Effector CD4-positive, alpha-beta T cell (primary cell): ENCODE results near the gene MAEA.
"Not testable (repeated sequence)": the region's sequence is repeated elsewhere in the genome, so short reads cannot be mapped to it uniquely, and the experiment has no call there.

Source experiments
- DNase-seq: peaks from one replicate; pipeline ENCODE4 v3.0.0-alpha.2; 2020

The MAEA gene

GRCh38 chr4:1283711-1284110 lies 6.0 kb upstream of the MAEA start:
- no peak for DNase-seq

DNA sequence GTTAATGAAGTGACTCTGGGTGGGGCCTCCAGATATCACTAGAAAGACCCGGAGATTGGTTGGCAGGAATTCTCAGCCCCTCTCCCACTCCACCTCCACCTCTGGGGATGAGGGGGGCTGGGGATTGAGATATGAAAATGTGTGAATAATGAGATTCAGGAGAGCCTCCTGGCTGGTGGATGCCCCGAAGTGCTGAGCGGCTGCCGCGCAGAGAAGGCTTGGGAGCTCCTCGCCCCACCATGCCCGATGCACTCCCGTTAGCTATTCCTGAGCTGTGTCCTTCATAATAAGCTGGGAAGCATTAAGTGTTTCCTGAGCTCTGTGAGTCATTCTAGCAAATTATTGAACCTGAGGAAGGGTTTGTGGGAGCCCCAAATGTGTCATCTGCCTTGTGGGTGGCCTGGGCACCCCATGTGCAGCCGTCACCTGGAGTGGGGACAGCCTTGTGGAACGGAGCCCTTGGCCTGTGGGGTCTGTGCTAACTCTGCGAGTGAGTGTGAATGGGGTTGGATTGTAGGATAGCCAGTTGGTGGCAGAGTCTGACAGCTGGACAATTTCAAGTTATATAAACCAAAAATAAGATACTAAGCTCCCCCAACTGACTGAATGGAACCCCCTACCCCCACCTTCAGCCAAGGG lies 4.4 kb upstream of the MAEA start:
- DNase-seq, result no peak

GRCh38 chr4:1285790-1286553 lies 3.7 kb upstream of the MAEA start:
- no peak for DNase-seq

- no peak for DNase-seq
Measured at GRCh38 chr4:1288786-1289185, 905 bp upstream of the MAEA start.

DNA sequence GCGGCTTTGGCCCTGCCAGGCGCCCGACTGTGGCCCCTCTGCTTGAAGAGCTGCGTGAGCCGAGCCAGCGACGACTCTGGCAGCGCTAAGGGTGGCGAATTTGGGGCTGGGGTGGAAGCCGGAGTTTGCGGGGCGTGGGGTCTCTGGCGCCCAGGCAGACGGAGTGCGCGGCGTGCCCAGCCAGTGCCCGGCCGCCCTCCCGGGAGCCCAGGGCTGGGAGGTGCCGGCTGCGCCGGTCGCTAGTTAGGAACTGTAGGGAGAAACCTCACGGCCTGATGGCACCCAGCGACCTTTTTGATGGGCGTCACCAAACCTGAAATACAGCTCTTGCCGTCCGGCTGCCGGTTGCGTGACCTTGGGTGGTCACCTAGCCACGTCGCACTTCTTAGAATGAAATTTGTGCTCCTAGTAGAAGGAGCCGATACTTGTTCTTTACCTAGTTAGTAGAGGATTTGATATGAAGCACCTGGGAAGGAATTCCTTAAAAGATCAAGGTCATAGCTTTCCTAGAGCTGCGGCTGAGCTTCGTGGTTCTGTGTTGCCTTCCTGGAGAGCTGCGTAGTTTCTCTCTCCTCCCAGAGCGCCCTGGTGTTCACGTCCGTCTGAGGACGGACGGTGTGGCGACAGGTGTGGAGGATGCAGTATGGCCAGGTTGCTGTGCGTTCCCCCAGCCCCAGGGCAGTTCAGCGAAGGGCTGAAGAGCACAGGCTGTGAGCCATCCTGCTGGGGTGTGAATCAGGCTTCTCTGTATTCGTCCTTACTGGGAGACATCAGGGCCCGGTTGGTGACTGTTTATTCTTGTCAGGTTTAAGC lies 680 bp downstream of the MAEA start:
- no peak for DNase-seq

DNA sequence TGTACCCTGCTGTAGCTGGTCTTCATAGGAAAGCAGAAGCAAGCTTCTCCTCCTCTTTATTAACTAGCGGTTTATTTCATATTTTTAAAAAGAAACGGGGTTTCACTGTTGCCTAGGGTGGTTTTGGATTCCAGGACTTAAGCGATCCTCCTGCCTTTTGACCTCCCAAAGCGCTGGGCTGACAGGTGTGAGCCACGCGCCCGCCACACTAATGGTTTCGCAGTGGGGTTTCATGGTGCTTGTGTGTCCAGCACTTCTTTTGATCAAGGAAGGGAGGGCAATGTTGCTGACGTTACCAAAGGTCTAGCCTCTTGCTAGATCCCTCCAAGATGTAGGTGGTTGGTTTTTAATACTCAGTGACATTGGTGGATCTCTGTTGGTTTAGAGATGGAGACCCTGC lies 1.4 kb downstream of the MAEA start:
- no peak for DNase-seq

DNA sequence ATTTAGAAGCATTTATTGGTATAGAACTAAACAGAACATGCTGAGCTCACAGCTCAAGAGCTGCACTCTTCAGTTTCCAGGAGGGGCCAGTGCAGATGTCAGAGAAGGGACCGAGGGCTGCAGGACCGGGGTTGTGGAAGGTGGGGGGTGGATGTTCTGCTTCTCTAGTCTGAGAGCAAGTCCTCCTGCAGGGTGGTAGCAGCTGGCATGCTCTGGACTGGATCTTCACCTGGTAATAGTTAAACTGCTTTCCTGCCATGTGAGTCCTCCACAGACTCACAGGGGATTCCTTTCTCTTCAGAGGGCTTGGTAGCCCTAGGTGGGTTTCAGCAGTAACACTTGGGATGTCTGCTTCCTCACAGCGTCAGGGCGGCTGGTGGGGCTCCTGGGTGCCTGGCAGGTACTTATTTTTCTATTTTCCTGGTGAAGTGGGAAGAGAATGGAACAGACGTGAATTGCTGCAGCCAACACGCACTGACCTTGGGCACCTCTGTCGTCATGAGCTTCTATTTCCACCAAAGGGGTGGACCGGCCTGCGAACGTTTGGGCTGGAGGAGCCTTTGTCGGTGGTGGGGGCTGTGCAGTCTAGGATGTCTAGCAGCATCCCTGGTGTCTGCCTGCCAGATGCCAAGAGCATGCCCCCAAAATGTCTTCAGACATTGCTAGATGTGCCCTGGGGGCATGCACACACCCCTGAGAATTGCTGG lies 2.5 kb downstream of the MAEA start:
- DNase-seq, result no peak

GRCh38 chr4:1292703-1293011 lies 3.0 kb downstream of the MAEA start:
- DNase-seq, result not testable (repeated sequence)

- DNase-seq, result no peak
Measured at GRCh38 chr4:1293531-1293941, 3.8 kb downstream of the MAEA start.

- DNase-seq, result no peak
Measured at GRCh38 chr4:1293991-1294390, 4.3 kb downstream of the MAEA start.

GRCh38 chr4:1294424-1294823 lies 4.7 kb downstream of the MAEA start:
- no peak for DNase-seq

DNA sequence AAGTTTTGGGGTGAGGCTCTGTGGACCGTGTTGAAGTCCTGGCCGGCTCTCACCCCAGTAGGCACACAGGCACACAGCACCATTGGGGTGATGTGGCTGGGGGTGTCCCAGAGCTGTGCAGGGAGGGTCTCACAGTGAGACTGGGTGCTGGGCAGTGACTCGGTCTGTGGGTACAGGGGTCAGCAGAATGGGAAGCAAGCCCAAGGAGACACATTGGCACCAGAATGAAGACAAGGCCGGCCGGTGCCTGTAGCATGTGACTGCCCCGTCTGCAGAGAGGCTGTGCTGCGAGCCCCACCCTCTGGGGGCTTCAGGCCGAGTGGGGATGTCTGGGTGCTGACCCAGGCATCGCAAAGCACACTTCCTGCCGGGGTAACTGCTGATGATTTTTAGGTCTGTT lies 5.2 kb downstream of the MAEA start:
- no peak for DNase-seq

- DNase-seq, result no peak
Measured at GRCh38 chr4:1295405-1296055, 5.8 kb downstream of the MAEA start.

- DNase-seq, result no peak
Measured at GRCh38 chr4:1296324-1297022, 6.8 kb downstream of the MAEA start.

- DNase-seq, result no peak
Measured at GRCh38 chr4:1297023-1297395, 7.3 kb downstream of the MAEA start.

DNA sequence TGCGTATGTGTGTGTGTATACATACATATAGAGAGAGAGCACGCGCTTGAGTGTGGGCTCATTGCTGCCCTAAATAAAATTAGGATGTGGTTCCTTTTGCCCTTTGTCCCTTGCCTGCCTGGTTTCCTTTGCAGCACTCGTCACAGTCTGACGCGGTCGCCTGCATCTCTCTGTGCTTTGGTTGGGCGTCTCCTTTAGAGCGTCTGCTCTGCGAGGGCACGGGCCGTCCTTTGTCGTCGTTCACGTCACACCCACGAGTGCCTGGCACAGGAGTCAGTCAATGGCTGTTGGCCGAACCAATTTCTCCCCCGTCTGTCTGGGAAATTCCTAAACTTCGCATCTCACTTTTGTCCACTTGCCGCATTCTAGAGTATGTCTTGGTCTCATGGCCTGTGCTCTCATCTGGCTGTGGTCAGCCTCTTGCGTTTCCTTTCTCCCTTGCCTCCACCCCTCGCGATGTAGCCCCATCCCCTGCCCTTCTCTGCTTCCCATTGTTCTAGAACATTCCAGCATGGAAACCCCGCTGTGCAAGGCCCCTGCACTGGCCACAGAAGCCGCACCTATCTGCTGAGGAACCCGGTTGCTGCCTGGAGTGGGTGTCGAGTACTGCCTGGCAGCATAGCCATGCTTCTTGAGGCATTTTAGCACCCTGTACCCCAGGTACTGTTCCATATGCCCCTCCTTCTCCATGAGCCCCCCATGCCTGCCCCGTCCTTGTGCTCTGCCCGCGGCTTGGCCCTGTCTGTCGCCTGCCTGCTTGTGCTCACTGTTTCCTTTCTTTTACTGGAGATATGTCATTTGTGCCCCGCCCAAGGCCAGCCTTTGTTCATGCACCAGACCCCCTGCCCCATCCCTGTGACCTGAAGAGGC lies 8.0 kb downstream of the MAEA start:
- DNase-seq, result no peak

DNA sequence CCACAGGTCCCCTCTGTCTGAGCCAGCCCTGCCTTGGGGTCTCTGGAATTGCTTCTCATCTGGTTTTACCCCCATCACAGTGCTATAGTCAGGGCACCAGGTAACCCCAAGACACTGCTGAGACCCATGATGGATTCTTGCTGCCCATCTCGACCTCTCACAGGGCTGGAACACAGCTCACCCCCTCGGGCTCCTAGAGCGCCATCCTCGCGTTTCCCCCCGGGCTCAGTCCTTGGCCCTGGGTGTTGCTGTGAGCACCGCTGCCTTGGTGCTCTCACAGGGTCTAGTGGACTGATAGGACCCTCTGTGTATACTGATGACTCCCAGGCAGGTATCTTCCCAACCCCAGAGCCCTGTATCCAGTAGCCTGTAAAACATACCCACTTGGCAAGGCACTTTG lies 8.8 kb downstream of the MAEA start:
- no peak for DNase-seq

DNA sequence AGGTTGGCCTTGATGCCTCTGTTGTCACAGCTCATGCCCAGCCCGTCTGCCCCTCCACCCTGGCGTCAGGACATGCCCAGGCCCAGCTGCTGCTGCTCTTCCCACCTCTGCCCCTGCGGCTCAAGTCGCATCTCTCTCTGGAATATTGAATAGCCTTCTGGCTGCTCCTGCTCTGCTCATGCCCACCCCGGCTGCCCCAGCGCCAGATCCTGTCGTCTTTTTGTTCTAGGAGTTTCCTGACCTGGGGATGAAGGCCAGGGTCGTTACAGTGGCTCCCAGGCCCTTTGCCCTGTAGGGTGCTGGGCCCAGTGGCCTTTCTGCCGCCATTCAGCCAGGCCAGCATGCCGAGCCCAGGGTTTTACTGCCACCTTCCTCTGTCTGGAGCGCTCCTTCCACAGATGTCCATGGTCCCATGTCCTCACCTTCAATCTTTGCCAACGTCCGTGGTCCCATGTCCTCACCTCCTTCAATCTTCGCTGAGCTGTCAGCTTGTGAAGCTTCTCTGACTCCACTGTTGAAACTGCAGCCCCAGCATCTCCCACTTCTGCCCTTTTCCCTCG lies 9.7 kb downstream of the MAEA start:
- no peak for DNase-seq

DNA sequence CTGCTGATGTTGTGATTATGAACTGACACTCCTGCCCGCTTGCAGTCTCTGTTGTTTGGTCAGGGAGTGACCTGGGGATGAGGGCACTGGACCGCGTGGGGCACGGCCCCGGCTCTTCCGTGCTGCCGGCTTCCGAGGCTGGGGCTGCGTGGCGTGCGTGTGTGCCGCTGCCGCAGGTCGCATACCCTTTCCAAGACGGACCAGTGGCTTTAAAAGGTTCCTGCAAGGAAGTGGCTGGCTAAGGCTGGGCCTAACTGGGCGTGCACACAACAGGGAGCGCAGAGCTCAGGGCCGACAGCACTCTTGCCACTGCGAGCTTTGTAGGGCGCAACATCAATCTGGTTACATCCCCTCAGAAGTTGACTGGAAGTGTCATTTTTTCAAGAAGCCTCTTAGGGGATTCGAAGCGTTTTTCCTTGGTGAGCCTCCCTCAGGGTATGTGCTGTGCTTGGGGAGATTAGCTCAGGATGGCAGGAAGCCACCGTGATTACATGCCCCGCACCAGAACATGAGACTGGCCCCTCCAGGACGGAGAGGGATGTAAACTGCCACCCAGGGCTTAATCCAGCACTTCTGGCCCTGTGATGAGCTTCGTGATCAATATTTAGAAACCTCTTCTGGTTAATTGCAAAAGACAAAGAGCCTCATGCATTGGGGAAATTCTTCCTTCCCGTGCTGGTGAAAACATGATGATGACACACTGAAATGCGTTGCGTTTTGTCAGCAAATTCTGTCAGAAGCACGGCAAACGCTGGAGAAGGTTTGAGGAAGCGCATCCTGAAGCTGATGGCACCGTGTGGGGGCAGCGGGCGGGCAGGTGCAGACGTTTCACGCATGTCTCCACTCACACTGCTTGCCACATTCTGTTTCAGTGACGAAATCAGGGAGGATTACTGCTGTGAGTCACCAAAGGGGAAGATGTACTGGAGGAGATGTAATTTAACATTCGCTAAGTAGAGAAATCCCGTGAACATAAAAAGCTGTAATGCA lies 11.1 kb downstream of the MAEA start:
- DNase-seq, result no peak

DNA sequence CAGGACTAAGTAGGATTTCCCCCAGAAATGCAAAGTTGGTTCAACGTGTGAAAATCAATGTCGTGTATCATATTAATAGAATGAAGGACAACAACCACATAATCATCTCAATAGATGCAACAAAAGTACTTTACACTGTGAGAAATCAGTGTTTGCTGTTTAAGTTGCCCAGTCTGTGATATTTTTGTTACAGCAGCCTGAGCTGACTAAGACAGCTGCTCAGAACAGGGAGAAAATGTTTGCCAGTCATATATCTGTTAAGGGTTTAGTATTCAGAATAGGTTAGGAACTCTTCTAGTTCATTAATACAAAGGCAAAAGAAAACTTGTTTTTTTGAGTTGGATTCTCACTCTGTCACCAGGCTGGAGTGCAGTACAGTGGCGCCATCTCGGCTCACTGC lies 12.5 kb downstream of the MAEA start:
- no peak for DNase-seq
